Breast epithelium (tissue), 4 donors: ENCODE data around the gene TINAGL1. TPM values are rescaled to one million over a fixed set of nuclear protein-coding genes. Genes with fewer than 3 reads are reported as not detected.
A peak's percentile ranks its signal among the peaks of the same experiment; 100 is the strongest.

ENCODE experiments used
- DNase-seq, 2 donors: peaks; one replicate each; pipeline ENCODE4 v3.0.0-alpha.2; 2019; ENCODE audit warnings: low spot score in 2 of 2
- H3K27ac ChIP-seq, 2 donors: fragments of 200-600 bp; sonication (generic) in 1 of 2; one replicate each; pipeline ENCODE4 v1.5.1; 2016 to 2019; ENCODE audit warnings: mild to moderate bottlenecking in 1 of 2
- H3K27me3 ChIP-seq, 2 donors: fragments of 200-600 bp; sonication (generic) in 1 of 2; one replicate each; pipeline versions ENCODE4 v1.5.1 to v1.6.0; 2017 to 2019; ENCODE audit warnings: control low read depth in 1 of 2, mild to moderate bottlenecking in 1 of 2
- H3K36me3 ChIP-seq: fragments of 200-600 bp; one replicate; pipeline ENCODE4 v1.5.1; 2019
- H3K4me1 ChIP-seq, 2 donors: fragments of 200-600 bp; sonication (generic); one replicate each; pipeline ENCODE4 v1.5.1; 2016 to 2019; ENCODE audit warnings: control low read depth in 1 of 2
- H3K4me3 ChIP-seq, 3 donors: fragments of 200-600 bp; sonication (generic); 1 replicate in 2 of 3; 2 replicates in 1 of 3; pipeline ENCODE4 v1.5.1; 2016 to 2019; ENCODE audit warnings: mild to moderate bottlenecking in 3 of 3, moderate library complexity in 2 of 3
- H3K9me3 ChIP-seq, 2 donors: fragments of 200-600 bp; sonication (generic) in 1 of 2; one replicate each; pipeline ENCODE4 v1.5.1; 2016 to 2019; ENCODE audit warnings: control low read depth in 1 of 2
- CTCF ChIP-seq, 3 donors: fragments of 450-650 bp; IDR thresholded peaks; one replicate each; pipeline ENCODE4 v1.5.1; 2016 to 2017; ENCODE audit warnings: antibody characterized with exemption in 3 of 3, mild to moderate bottlenecking in 3 of 3, moderate library complexity in 3 of 3
- POLR2A ChIP-seq: fragments of 450-650 bp; IDR thresholded peaks from one replicate; pipeline ENCODE4 v1.6.1; 2016; ENCODE audit warnings: antibody characterized with exemption, mild to moderate bottlenecking, moderate library complexity
- POLR2AphosphoS5 ChIP-seq, 3 donors: sonication (generic); formaldehyde crosslinking; IDR thresholded peaks; one replicate each; pipeline ENCODE4 v1.6.1; 2017; ENCODE audit warnings: antibody characterized with exemption in 3 of 3
- intact Hi-C: fragments of 100-400 bp; cut with DNase I; formaldehyde crosslinking; loops from one replicate; pipeline ENCODE4 v1.15.1; 2023; ENCODE audit warnings: low total_unique reads
- total RNA-seq, 3 donors: library from RNA; depleted of rRNA; stranded (reverse); fragments of >200 nt; gene quantifications; one replicate each; pipeline ENCODE4 v1.1.0, GENCODE V29; 2016

TINAGL1 gene
- total RNA-seq, 3 donors from 2014 or later: 85.9 to 187 (median 144) TPM

GRCh38 chr1:31627301-31627929, 51.1 kb downstream of the TINAGL1 start:
- H3K36me3 ChIP-seq: no peaks in the 10 kb centered on the region
- peak overlapping the region; percentile 80 to 91 for H3K27ac ChIP-seq
- peaks cover 9 to 31% of the 10 kb centered on the region in 2 donors for H3K4me1 ChIP-seq
- H3K4me3 ChIP-seq: peak overlapping the region in 2 of 3 donors; percentile 22 to 38
- no peaks in the 10 kb centered on the region for H3K27me3 ChIP-seq
- intact Hi-C loops: no loop called here
- DNase-seq: peak in 1 of 2 donors; percentile 91
- no peaks in the 10 kb centered on the region for H3K9me3 ChIP-seq
- peak; percentile 20 to 54 (median 27) for TF ChIP-seq POLR2AphosphoS5 (IDR thresholded peaks at IDR 0.05)
- no peak for TF ChIP-seq CTCF (IDR thresholded peaks at IDR 0.05)

- Histone ChIP-seq H3K4me1 (peaks cover 9 to 31% of the 10 kb centered on the region in 2 donors), H3K27ac (peak overlapping the region; percentile 80 to 91), H3K27me3 (no peaks in the 10 kb centered on the region), H3K4me3 (peak overlapping the region in 2 of 3 donors; percentile 22 to 38), H3K36me3 (no peaks in the 10 kb centered on the region), H3K9me3 (no peaks in the 10 kb centered on the region)
- intact Hi-C loops: no loop called here
- TF ChIP-seq POLR2AphosphoS5 (IDR thresholded peaks at IDR 0.05) (peak in 1 of 3 donors; percentile 9), CTCF (IDR thresholded peaks at IDR 0.05) (no peak)
- peak in 1 of 2 donors; percentile 90 for DNase-seq
These were observed 51.7 kb downstream of the TINAGL1 start for GRCh38 chr1:31627930-31628559.

GRCh38 chr1:31628931-31629556, 52.7 kb downstream of the TINAGL1 start:
- no peak for DNase-seq
- H3K27me3 ChIP-seq: no peaks in the 10 kb centered on the region
- no peaks in the 10 kb centered on the region for H3K36me3 ChIP-seq
- H3K27ac ChIP-seq: peak overlapping the region; percentile 80 to 91
- TF ChIP-seq CTCF (IDR thresholded peaks at IDR 0.05) (no peak), POLR2AphosphoS5 (IDR thresholded peaks at IDR 0.05) (no peak), POLR2A (no peak)
- no peaks in the 10 kb centered on the region for H3K9me3 ChIP-seq
- intact Hi-C loops: no loop called here
- H3K4me1 ChIP-seq: peaks cover 9 to 31% of the 10 kb centered on the region in 2 donors
- H3K4me3 ChIP-seq: no peak overlapping the region

- H3K27ac ChIP-seq: no peak overlapping the region
- no peaks in the 10 kb centered on the region for H3K9me3 ChIP-seq
- TF ChIP-seq POLR2AphosphoS5 (IDR thresholded peaks at IDR 0.05): no peak
- no peak for TF ChIP-seq CTCF (IDR thresholded peaks at IDR 0.05)
- TF ChIP-seq POLR2A: no peak
- H3K27me3 ChIP-seq: no peaks in the 10 kb centered on the region
- DNase-seq: no peak
- no peak overlapping the region for H3K4me3 ChIP-seq
- no peaks in the 10 kb centered on the region for H3K36me3 ChIP-seq
- intact Hi-C loops: no loop called here
- peaks cover 0 to 17% of the 10 kb centered on the region in 2 donors for H3K4me1 ChIP-seq
These were observed 56.3 kb downstream of the TINAGL1 start for GRCh38 chr1:31632649-31633048.

- DNase-seq: no peak
- Histone ChIP-seq H3K27me3 (no peaks in the 10 kb centered on the region), H3K9me3 (no peaks in the 10 kb centered on the region), H3K27ac (no peak overlapping the region), H3K36me3 (no peaks in the 10 kb centered on the region), H3K4me1 (peaks cover 0 to 13% of the 10 kb centered on the region in 2 donors), H3K4me3 (no peak overlapping the region)
- TF ChIP-seq POLR2AphosphoS5 (IDR thresholded peaks at IDR 0.05) (no peak), CTCF (IDR thresholded peaks at IDR 0.05) (peak in 1 of 3 donors; percentile 8)
- intact Hi-C loops: no loop called here
These were observed 56.8 kb downstream of the TINAGL1 start for GRCh38 chr1:31633117-31633516.
